GM23248 (cell line): Measurements from ENCODE around the gene TAF1D. TPM values are rescaled to one million over a fixed set of nuclear protein-coding genes. Genes with fewer than 3 reads are reported as not detected.

Experiments
- DNase-seq: peaks from one replicate; pipeline ENCODE4 v3.0.0-alpha.2; 2015
- H2AFZ ChIP-seq: fragments of 200-600 bp; sonication (generic); 2 replicates; pipeline ENCODE4 v1.6.1; 2016; ENCODE audit warnings: antibody characterized with exemption
- H3F3A ChIP-seq: fragments of 200-600 bp; sonication (generic); 2 replicates; pipeline ENCODE4 v1.6.1; 2016; ENCODE audit warnings: mild to moderate bottlenecking, antibody characterized with exemption, mixed run types; ENCODE audit not compliant: insufficient read depth
- H3K27ac ChIP-seq: fragments of 200-600 bp; sonication (generic); 2 replicates; pipeline ENCODE4 v1.5.1; 2016; ENCODE audit warnings: mild to moderate bottlenecking
- H3K27me3 ChIP-seq: fragments of 200-600 bp; sonication (generic); replicated peaks from 2 replicates; pipeline ENCODE4 v1.6.1; 2016; ENCODE audit warnings: mild to moderate bottlenecking; ENCODE audit not compliant: insufficient read depth
- H3K36me3 ChIP-seq: fragments of 200-600 bp; sonication (generic); 2 replicates; pipeline ENCODE4 v1.6.1; 2016; ENCODE audit warnings: low read depth, mild to moderate bottlenecking
- H3K4me1 ChIP-seq: fragments of 200-600 bp; sonication (generic); 2 replicates; pipeline ENCODE4 v1.6.1; 2016; ENCODE audit warnings: mild to moderate bottlenecking; ENCODE audit not compliant: insufficient read depth
- H3K4me2 ChIP-seq: fragments of 200-600 bp; sonication (generic); one replicate; pipeline ENCODE4 v1.6.1; 2016; ENCODE audit warnings: mild to moderate bottlenecking; ENCODE audit not compliant: unreplicated experiment
- H3K4me3 ChIP-seq: fragments of 200-600 bp; sonication (generic); 2 replicates; pipeline ENCODE4 v1.5.1; 2016; ENCODE audit warnings: mild to moderate bottlenecking
- H3K79me2 ChIP-seq: fragments of 200-600 bp; sonication (generic); 2 replicates; pipeline ENCODE4 v1.6.1; 2016; ENCODE audit warnings: mild to moderate bottlenecking; ENCODE audit not compliant: insufficient read depth
- H3K9ac ChIP-seq: fragments of 200-600 bp; sonication (generic); 2 replicates; pipeline ENCODE4 v1.6.1; 2016; ENCODE audit warnings: mild to moderate bottlenecking
- H3K9me2 ChIP-seq: fragments of 200-600 bp; sonication (generic); 2 replicates; pipeline ENCODE4 v1.6.1; 2016; ENCODE audit warnings: mixed run types, mild to moderate bottlenecking, moderate library complexity; ENCODE audit not compliant: insufficient read depth
- H3K9me3 ChIP-seq: fragments of 200-600 bp; sonication (generic); one replicate; pipeline ENCODE4 v1.6.1; 2017; ENCODE audit warnings: low read depth
- H4K20me1 ChIP-seq: fragments of 200-600 bp; sonication (generic); 2 replicates; pipeline ENCODE4 v1.6.0; 2016; ENCODE audit not compliant: insufficient read depth
- EZH2 ChIP-seq: fragments of 200-600 bp; sonication (generic); IDR thresholded peaks from 2 replicates; pipeline ENCODE4 v1.6.1; 2018; ENCODE audit warnings: antibody characterized with exemption, mild to moderate bottlenecking; ENCODE audit not compliant: insufficient read depth, poor library complexity, severe bottlenecking
- EZH2phosphoT487 ChIP-seq: fragments of 200-600 bp; sonication (generic); IDR thresholded peaks from 2 replicates; pipeline ENCODE4 v1.6.1; 2018; ENCODE audit warnings: antibody characterized with exemption, moderate library complexity, mild to moderate bottlenecking, low read depth; ENCODE audit not compliant: insufficient read depth
- WGBS, 2 experiments: methylation state at CpG; one replicate each; pipeline ENCODE4 v1.1.6; 2015 to 2017; ENCODE audit warnings: low lambda C conversion rate in 2 of 2, low coverage in 1 of 2; ENCODE audit errors: missing lambda C conversion rate in 2 of 2; 5-methylcytosine and 5-hydroxymethylcytosine counted together
- in situ Hi-C: fragments of 300-500 bp; cut with MboI; formaldehyde crosslinking; loops from 2 replicates; pipeline ENCODE4 v1.15.0; 2020
- microRNA counts: library from miRNA; unstranded; fragments of <30 nt; microRNA quantifications from one replicate; lab custom pipeline; 2016
- microRNA-seq: library from miRNA; unstranded; fragments of <30 nt; microRNA quantifications from one replicate; pipeline ENCODE4, GENCODE V29; 2016; ENCODE audit warnings: borderline number of aligned reads
- polyA plus RNA-seq: library from polyadenylated mRNA; unstranded; fragments of >200 nt; fragmentation: Nextera tagmentation; extraction: Ambion mirVana; gene quantifications from 2 replicates; pipeline ENCODE4 v1.2.1, GENCODE V29; 2016
- small RNA-seq: library from RNA; depleted of rRNA; stranded (forward); fragments of <200 nt; gene quantifications from one replicate; pipeline ENCODE3, GENCODE V24; 2014; ENCODE audit warnings: low read depth, low replicate concordance
- total RNA-seq: library from RNA; depleted of rRNA; stranded (reverse); fragments of >200 nt; shearing (Covaris generic); gene quantifications from 2 replicates; pipeline ENCODE4 v1.2.3, GENCODE V29; 2014; rRNA removed

Gene TAF1D
- total and polyA plus RNA-seq, 2 experiments from 2014 or later: 60.7 to 127 TPM

DNA sequence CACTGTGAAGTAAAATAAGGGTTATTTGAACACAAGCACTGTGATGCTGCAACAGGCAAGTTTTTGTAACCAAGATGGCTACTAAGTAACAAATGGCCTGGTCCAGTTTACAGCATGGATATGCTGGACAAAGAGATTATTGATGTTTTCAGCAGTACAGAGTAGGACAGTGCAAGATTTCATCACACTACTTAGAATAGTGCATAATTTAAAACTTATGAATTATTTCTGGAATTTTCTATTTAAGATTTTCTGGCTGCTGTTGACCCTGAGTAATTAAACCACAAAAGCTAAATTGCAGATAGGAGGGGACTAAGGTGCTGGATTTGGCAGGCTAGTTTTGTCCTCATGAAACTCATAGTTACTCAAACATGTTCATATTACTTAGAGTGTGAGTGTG is 46.7 kb downstream of the TAF1D start:
- Histone ChIP-seq H3K9ac (no peak overlapping the region), H3K4me1 (no peaks in the 10 kb centered on the region), H3F3A (no peaks in the 10 kb centered on the region), H3K9me3 (no peaks in the 10 kb centered on the region), H3K4me3 (no peak overlapping the region), H3K4me2 (no peak overlapping the region), H3K9me2 (no peaks in the 10 kb centered on the region), H3K27me3 (no peaks in the 10 kb centered on the region), H2AFZ (no peak overlapping the region), H3K27ac (no peak overlapping the region), H3K79me2 (no peaks in the 10 kb centered on the region), H4K20me1 (no peaks in the 10 kb centered on the region), H3K36me3 (peaks cover 64% of the 10 kb centered on the region)
- in situ Hi-C loops: no loop called here
- peak; percentile 20 for DNase-seq
- TF ChIP-seq EZH2 (no peak), EZH2phosphoT487 (no peak)

DNA sequence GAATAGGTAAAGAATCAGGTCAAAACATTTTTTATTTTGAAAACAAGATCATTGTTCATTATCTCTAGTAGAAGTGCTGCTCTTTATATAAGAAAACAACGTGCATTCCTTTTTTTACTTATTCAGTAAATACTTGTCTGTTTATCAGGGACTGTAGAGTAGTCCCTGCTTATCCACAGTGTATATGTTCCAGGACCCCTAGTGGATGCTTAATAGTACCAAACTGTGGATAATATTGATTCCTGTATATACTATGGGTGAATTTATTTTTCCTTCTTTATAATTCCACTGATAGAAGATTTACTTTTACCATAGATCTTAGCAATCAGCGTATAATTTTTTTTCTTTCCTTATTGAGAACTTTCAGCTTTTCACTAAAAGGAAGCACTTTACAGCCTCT is 47.2 kb downstream of the TAF1D start:
- 68 to 70% methylated on average over 2 of the region's 2 CpGs for WGBS, 2 experiments
- DNase-seq: no peak
- H3K9ac ChIP-seq: no peak overlapping the region
- H3K79me2 ChIP-seq: no peaks in the 10 kb centered on the region
- H3K27ac ChIP-seq: no peak overlapping the region
- in situ Hi-C loops: no loop called here
- H3K9me3 ChIP-seq: no peaks in the 10 kb centered on the region
- no peak overlapping the region for H2AFZ ChIP-seq
- H3K4me2 ChIP-seq: no peak overlapping the region
- H4K20me1 ChIP-seq: no peaks in the 10 kb centered on the region
- no peaks in the 10 kb centered on the region for H3F3A ChIP-seq
- H3K4me3 ChIP-seq: no peak overlapping the region
- peaks cover 63% of the 10 kb centered on the region for H3K36me3 ChIP-seq
- H3K4me1 ChIP-seq: no peaks in the 10 kb centered on the region
- no peaks in the 10 kb centered on the region for H3K27me3 ChIP-seq
- H3K9me2 ChIP-seq: no peaks in the 10 kb centered on the region
- no peak for TF ChIP-seq EZH2
- no peak for TF ChIP-seq EZH2phosphoT487

GRCh38 chr11:93689240-93689639 is 52.1 kb downstream of the TAF1D start:
- Histone ChIP-seq H4K20me1 (no peaks in the 10 kb centered on the region), H3K9me2 (no peaks in the 10 kb centered on the region), H3K4me2 (no peak overlapping the region), H3K36me3 (peaks cover 44% of the 10 kb centered on the region), H3K27ac (no peak overlapping the region), H3K9ac (no peak overlapping the region), H3K27me3 (no peaks in the 10 kb centered on the region), H3K9me3 (no peaks in the 10 kb centered on the region), H3K4me1 (peaks cover 10% of the 10 kb centered on the region), H3K4me3 (no peak overlapping the region), H3K79me2 (no peaks in the 10 kb centered on the region), H3F3A (peaks cover 4% of the 10 kb centered on the region; the same call in 1 of the 2 replicates), H2AFZ (no peak overlapping the region)
- 65 to 77% methylated on average over 2 of the region's 2 CpGs for WGBS, 2 experiments
- no peak for TF ChIP-seq EZH2phosphoT487
- TF ChIP-seq EZH2: no peak
- in situ Hi-C loops: no loop called here
- no peak for DNase-seq

DNA sequence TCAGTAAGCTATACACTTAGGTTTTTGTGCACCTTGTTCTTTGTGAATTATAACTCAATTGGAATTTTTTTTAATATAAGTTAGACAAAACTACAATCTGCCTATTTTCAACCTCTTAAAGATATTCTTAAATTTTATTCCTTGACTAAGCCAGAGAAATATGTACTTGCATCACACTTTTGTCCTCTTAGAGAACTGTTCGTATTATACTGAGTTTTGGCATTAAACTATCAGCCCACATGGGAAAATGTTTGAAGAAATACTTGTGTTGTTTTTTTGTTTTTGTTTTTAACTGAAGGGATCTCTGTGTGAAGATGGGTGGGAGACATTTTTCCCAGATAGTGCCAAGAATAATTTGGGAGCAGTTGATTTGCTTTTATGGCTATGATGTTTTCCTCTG is 54.5 kb downstream of the TAF1D start:
- H3K4me2 ChIP-seq: peak overlapping the region; percentile 32
- H3F3A ChIP-seq: peaks cover 4% of the 10 kb centered on the region; the same call in 1 of the 2 replicates
- peak; percentile 73 for DNase-seq
- H3K9ac ChIP-seq: no peak overlapping the region
- TF ChIP-seq EZH2 (no peak), EZH2phosphoT487 (no peak)
- H3K4me3 ChIP-seq: no peak overlapping the region
- H3K27me3 ChIP-seq: no peaks in the 10 kb centered on the region
- 3 to 8% methylated on average over 1 of the region's 1 CpG for WGBS, 2 experiments
- H3K36me3 ChIP-seq: peaks cover 48% of the 10 kb centered on the region
- no peaks in the 10 kb centered on the region for H3K79me2 ChIP-seq
- H3K9me2 ChIP-seq: no peaks in the 10 kb centered on the region
- H2AFZ ChIP-seq: peak overlapping the region; percentile 14
- in situ Hi-C loops: no loop called here
- H3K27ac ChIP-seq: peak overlapping the region; percentile 25
- no peaks in the 10 kb centered on the region for H4K20me1 ChIP-seq
- peaks cover 10% of the 10 kb centered on the region for H3K4me1 ChIP-seq
- no peaks in the 10 kb centered on the region for H3K9me3 ChIP-seq

- WGBS, 2 experiments: 92 to 100% methylated on average over 2 of the region's 2 CpGs
- no peak overlapping the region for H3K4me3 ChIP-seq
- H3K4me2 ChIP-seq: peak overlapping the region; percentile 32
- no peaks in the 10 kb centered on the region for H3K79me2 ChIP-seq
- H4K20me1 ChIP-seq: no peaks in the 10 kb centered on the region
- peak; percentile 2 for DNase-seq
- H3K9me3 ChIP-seq: no peaks in the 10 kb centered on the region
- TF ChIP-seq EZH2 (no peak), EZH2phosphoT487 (no peak)
- peaks cover 10% of the 10 kb centered on the region for H3K4me1 ChIP-seq
- peaks cover 47% of the 10 kb centered on the region for H3K36me3 ChIP-seq
- 0 out of 2 replicates have a peak overlapping the region, but pooled peaks have one; percentile 0 for H2AFZ ChIP-seq
- peak overlapping the region; percentile 25 for H3K27ac ChIP-seq
- no peaks in the 10 kb centered on the region for H3K9me2 ChIP-seq
- H3K27me3 ChIP-seq: no peaks in the 10 kb centered on the region
- H3K9ac ChIP-seq: no peak overlapping the region
- in situ Hi-C loops: no loop called here
- H3F3A ChIP-seq: peaks cover 4% of the 10 kb centered on the region; the same call in 1 of the 2 replicates
These were observed 55.1 kb downstream of the TAF1D start for GRCh38 chr11:93686226-93686625.

MicroRNA genes within 50 kb of the gene (microRNA counts, 767-probe panel; counts per million panel counts)
- microRNA hsa-miR-1304-5p (lab: Ali Mortazavi, UCI): 447 counts per million, percentile 86 among the panel's probes with 10 or more counts

Small RNA genes within 50 kb of the gene (microRNA-seq; reads per million reads assigned to microRNA genes)
- gene MIR1304: 14.3 reads per million, percentile 22 among the genes with 10 or more reads in this experiment

Small RNA genes within 50 kb of the gene (small RNA-seq; reads per million reads assigned to genes)
- gene RF00019: not detected
- gene RF00493: 3.5 reads per million, percentile 75 among the genes with 10 or more reads in this experiment
- gene SCARNA9: not detected
- not detected for gene SNORA1
- not detected for gene SNORA18
- gene SNORA25: not detected
- not detected for gene SNORA32
- not detected for gene SNORA40
- gene SNORA8: not detected
- gene SNORD5: not detected
- gene SNORD6: 233 reads per million, percentile 97 among the genes with 10 or more reads in this experiment

Other genes starting within 250 kb of the TAF1D start
- gene SMCO4, start 198.1 kb downstream of the TAF1D start, total RNA-seq: 12.9 and 20.7 TPM in 2 replicates
- gene SMCO4, start 198.1 kb downstream of the TAF1D start, polyA plus RNA-seq: 16.8 and 21.1 TPM in 2 replicates
- 7.7 and 8.3 TPM in 2 replicates for gene CEP295, start 79.8 kb downstream of the TAF1D start, total RNA-seq
- 2.3 and 2.4 TPM in 2 replicates for gene CEP295, start 79.8 kb downstream of the TAF1D start, polyA plus RNA-seq
- gene C11orf54, start 177 bp upstream of the TAF1D start, total RNA-seq: 12.5 and 13.7 TPM in 2 replicates
- gene C11orf54, start 177 bp upstream of the TAF1D start, polyA plus RNA-seq: 13.5 and 16.1 TPM in 2 replicates
- gene MED17, start 42.8 kb upstream of the TAF1D start, total RNA-seq: 22.4 and 25.4 TPM in 2 replicates
- 19.5 and 22.2 TPM in 2 replicates for gene MED17, start 42.8 kb upstream of the TAF1D start, polyA plus RNA-seq
- not detected in 2 replicates for gene VSTM5, start 109.1 kb upstream of the TAF1D start, total RNA-seq
- gene VSTM5, start 109.1 kb upstream of the TAF1D start, polyA plus RNA-seq: 0.16 TPM in 1 of 2 replicates, not detected in the other